GM23248 (cell line): ENCODE measurements around the gene RNF157.

ENCODE experiments used
- EZH2 ChIP-seq: fragments of 200-600 bp; sonication (generic); IDR thresholded peaks from 2 replicates; pipeline ENCODE4 v1.6.1; 2018; ENCODE audit warnings: antibody characterized with exemption, mild to moderate bottlenecking; ENCODE audit not compliant: insufficient read depth, poor library complexity, severe bottlenecking
- EZH2phosphoT487 ChIP-seq: fragments of 200-600 bp; sonication (generic); IDR thresholded peaks from 2 replicates; pipeline ENCODE4 v1.6.1; 2018; ENCODE audit warnings: antibody characterized with exemption, moderate library complexity, mild to moderate bottlenecking, low read depth; ENCODE audit not compliant: insufficient read depth

DNA sequence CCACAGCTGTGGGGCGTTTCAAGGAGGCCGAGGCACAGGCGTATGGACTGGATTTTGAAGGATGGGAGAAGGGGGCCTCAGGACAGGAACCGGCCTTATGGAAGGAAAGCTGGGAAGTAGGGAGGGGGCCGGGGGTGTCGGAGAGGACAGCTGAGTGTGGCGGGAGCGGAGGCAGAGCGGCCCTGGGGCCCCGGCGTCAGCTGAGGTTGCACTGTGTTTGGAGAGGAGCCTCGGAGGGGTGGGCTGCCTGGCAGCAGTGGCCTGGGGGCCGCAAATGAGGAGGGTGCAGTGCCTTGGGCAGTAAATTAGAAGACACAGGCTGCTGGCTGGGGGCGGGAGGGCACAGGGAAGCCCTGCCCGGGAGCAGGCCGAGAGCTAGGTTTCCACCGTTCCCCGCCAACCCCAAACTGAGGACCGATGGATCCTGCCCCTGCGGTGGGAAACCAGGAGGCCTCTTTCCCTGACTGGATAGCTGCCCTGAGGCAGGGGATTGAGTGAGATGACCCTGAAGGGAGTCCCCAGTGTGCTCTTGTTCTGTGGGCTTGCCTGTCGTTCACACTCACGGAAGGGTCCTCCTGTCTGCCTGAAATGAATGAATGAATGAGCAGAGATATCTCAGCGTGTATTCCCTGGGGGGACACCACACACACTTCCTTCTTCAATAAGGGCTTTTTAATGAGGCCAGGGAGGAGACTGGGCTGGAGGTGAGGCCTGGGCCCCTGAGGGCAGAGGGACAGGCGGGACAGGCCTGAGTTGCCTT is 117.7 kb downstream of the RNF157 start:
- TF ChIP-seq EZH2phosphoT487 = no peak
- TF ChIP-seq EZH2 = no peak
